Activated CD4-positive, alpha-beta T cell treated with anti-CD3 and anti-CD28 coated beads, Interleukin-2, amount 50 U/mL, for 16 hours (primary cell): ENCODE measurements around the gene TFIP11.

Experiments
- DNase-seq: peaks from one replicate; pipeline ENCODE4 v3.0.0-alpha.2; 2020

The TFIP11 gene

GRCh38 chr22:26476705-26477340, 35.5 kb downstream of the TFIP11 start:
- DNase-seq: peak; percentile 66

GRCh38 chr22:26474682-26475081, 37.6 kb downstream of the TFIP11 start:
- DNase-seq: no peak

DNA sequence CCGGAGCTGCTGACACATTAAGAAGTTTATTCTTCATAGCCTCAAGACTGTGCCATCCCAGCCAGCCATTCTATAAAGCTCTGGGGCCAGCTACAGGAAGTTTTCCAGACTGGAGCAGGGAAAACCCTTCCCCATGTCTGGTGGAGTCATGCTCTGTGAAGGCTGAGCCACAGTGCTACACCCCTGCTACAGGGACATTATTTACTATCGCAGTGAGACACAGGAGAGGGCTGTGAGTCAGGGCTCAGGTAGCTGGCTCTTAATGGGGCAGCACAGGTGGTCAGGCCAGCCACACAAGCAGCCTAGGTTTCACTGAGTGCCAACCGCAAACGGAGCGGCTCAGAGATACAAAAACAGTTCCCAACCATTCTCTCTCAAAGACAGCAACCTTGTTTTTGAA, 40.8 kb downstream of the TFIP11 start:
- no peak for DNase-seq

- no peak for DNase-seq
Observed at GRCh38 chr22:26470807-26471206, 41.5 kb downstream of the TFIP11 start.

DNA sequence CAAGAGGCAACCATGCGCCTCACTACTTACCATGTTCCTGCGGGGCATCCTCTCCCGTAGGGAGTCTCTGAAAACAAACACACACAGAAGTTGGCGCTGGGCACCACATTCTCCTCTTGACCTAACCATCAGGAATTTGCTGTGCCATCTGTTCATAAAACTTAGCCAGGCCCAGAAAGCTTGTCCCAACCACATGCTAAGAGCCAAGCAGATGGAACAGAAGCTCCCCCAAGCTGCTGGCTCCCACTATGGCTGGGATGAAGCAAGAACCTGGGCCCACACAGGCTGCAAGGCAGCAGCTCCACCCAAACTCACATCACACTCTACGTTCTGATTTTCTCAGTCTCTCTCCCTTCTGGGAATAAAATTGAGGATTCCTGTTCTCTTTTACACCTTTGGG, 46.1 kb downstream of the TFIP11 start:
- DNase-seq: no peak

DNA sequence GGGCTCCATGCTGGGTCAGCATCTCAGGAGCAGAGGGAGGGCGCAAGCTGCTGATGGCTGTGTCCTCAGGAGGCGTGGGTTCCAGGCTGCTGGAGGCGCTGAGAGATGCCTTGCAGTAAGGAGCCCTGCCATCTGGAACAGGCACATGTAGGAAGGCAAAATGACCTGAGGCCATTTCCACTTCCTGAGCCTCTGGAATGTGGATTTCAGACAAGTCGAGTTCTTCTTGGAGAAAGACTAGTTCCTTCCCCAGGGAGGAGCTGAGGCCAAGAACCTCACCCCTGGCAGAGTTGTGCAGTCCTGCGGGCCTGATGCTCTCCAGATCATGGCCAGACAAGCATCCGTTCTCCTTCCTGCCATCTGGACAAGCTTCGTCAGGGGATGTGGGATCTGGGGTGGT, 48.0 kb downstream of the TFIP11 start:
- DNase-seq: no peak

DNA sequence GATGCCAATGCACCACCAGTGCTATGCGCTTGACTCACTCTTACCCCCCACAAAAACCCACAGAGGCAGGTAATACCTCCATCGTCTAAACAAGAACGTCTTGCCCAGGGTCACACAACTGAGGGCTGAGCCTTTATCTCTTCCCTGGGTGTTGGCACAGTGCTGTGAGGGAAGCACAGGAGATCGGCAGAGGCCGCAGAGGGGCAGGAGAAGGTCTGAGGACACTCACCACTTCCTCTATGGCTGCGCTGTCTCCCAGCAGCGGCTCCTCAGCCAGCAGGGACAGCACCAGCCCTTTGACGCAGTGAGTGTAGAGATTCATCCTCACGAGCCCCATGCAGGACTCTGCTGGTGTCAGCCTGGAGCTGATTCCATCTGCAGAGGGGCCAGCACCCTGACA, 48.6 kb downstream of the TFIP11 start:
- DNase-seq: no peak

DNA sequence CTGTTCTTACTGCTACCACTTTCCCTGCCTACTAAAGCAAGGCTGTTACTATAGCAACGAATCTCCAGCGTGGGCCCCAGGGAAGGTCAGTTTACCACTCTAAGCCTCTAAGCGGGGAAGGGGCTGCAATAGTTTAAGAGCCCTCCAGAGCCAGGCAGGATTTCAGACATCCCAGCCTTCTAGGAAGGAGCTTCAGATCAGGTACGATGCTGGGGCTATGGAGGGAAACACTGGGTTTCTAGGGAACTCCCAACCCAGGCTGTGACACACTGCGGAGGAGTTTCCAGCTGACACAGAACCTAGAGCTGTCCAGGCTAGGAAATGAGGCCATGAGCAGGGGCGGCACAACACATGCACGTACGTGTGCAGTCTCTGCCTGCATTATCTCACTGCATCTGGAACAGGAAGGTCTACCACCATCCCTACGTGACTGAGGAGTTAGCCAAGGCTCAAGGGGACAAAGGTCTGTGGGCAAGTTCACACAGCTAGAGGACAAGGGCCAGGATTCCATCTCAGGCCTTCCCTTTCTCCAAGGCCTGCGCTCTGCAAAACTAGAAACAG, 49.1 kb downstream of the TFIP11 start:
- no peak for DNase-seq

DNA sequence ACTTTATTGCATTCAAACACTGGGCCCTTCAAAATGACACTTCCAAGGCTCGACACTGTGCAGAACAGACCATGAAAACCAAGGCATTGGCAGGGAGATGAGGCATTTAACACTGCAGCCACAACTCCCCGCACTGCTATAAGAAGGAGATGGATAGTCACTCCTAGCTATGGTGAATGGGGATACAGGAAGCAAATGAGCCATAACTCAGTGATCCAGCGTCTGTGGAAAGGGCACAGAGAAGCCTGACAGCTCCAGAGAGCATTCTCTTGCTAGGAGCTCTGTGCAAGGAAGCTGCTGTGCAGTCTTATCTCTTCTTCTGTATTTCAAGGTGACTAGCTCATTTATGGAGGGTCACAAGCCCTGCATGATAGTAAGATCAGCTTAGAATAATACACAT, 49.6 kb downstream of the TFIP11 start:
- no peak for DNase-seq

GRCh38 chr22:26462051-26462450, 50.2 kb downstream of the TFIP11 start:
- no peak for DNase-seq

DNA sequence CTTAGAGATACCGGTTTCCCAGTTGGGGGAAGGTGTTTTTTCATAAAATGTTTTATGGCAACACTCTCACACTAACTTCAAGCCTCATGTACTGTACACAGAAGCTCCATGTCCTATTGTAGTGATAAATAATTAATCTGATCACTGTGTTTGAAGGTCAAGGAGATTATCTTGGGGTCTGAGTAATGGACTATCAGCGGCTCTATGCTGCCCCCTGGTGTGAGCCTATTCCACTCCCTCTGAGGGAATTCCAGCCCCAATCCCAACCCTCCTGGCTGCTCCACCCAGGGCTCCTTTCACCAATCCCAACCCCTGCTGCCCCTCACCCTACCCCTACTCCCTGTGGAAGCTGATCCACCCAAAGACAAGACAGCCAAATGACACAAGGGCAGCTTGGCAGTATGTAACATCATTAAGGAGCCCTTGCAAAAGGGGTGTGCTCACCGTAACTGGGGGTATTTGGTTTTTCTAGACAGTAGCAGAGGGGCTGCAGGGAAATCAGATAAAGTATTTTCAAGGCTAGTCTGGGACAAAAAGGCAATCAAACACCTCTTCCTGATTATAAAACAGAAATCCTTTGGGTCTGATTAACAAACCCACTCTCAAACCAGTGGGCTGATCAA, 51.0 kb downstream of the TFIP11 start:
- DNase-seq: no peak

GRCh38 chr22:26460202-26460601, 52.1 kb downstream of the TFIP11 start:
- no peak for DNase-seq

DNA sequence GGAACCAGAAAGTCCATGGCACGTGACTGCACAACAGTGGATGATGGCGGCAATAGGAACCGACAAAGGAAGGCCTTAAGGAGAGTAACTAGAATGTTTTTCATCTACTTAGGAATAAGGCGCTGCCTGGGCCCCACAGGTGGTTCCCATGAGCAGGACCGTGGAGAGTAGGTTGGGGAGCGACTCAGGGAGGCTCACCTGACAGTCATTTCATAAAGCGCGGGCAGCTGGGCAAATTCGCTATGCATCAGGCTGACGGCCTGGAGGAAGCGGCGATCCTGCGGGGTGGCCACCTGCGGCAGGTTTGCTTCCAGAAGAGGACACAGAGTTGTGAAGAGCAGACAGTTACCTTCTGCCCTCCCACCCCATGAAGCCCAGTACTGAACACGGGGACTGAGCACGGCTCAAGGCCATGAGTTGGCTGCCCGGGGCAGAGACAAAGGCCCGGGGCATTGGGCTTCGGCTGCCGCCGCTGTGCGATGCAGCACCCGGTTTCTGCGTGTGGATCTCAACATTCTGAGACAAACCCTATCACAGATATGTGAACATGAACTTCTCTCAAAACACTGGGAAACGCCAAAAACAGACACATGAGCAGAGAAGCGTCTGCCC, 54.5 kb downstream of the TFIP11 start:
- no peak for DNase-seq

- DNase-seq: no peak
Observed at GRCh38 chr22:26453812-26454500, 58.3 kb downstream of the TFIP11 start.

GRCh38 chr22:26453216-26453615, 59.1 kb downstream of the TFIP11 start:
- no peak for DNase-seq

DNA sequence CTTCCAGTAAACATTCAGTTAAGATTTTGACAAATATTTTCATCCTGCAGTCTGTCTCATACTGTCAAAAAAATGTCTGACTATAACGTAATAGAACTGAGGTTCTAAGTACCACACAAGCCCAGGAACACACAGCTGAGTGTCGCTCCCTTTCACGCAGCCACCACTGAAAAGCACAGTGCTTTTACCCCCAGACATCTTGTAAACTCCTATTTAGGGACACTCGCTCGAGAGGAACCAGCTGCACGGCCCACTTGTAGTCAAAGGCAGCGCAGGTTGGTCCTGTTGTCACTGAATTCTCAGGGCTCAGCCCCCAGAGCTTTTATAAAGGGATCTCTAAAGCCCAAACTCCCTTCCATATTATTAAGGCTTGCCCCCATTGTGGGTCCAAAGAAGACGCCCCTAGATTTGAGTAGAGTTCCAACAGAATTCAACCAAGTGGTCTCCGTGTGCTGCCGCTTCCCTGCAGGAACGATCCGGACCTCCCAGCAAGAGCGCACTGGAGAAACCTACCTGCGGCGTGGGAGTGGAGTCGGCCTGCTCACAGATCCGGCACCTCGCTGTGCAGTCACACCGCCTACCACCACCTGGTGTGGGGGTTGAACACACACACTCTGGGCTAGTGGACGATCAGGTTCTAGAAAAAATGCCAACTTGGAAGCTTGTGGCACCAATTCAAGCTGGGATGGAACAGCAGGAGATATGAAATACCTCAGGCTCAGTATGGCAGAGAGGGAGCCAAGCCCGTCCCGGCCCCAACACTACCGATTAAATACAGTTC, 59.8 kb downstream of the TFIP11 start:
- DNase-seq: no peak

DNA sequence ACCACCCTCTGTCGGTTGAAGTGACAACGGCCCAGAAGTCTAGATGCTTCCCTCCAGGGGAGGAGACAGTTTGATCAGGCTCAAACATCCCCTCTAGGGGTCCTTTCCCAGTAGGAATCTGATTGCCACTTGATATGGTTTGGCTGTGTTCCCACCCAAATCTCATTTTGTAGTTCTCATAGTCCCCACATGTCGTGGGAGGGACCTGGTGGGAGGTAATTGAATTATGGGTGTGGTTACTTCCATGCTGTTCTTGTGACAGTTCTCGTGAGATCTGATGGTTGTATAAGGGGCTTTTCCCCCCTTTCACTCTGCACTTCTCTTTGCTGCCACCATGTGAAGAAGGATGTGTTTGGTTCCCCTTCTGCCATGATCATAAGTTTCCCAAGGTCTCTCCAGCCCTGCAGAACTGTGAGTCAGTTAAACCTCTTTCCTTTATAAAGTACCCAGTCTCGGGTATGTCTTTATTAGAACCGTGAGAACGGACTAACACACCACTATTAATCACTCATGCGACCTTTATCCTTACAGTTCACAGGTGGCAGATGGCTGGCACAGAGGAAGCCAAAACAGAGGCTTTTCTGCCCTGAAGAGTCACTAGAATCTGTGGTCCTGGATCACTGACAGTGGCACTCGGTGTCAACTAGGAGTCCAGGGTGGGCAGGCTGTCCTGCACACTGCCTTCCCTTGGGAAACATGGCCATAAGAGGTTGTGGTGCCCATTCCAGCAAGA, 61.7 kb downstream of the TFIP11 start:
- no peak for DNase-seq

DNA sequence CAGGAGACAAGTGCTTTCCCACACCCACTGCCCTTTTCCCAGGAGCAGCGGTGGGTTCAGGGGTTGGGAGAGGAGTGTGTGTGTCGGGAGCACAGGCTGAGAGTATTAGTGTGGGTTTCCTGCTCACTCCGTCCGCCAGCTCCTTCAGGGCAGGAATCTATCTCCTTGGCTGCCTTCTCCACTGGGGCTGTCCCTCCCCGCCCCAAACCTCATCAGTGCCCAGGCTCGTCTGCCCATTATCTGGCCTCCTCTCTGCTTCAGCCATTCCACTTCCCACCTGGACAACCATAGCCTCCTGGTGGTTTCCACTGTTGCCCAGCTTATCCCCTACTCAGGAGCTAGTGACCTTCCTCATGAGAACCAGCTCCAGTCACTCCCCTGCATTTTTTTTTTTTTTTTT, 63.3 kb downstream of the TFIP11 start:
- DNase-seq: no peak

DNA sequence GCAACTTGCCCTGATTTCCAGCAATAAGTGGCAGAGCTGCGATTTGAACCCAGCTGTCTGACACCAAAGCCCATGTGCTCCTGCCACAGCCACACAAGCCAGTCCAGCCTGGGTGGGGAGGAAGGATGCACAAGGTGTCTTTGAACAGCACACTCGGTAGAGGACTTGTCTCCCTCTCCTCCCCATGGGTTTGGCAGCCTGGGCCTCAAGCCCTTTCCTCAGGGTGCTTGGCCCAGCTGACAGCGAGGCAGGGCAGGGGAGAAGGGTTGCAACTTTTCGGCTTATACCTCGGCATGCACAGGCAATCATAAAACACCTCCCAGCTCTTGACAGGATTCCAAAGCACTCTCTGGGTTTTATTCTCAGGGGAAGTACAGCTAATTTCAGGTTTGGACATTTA, 63.9 kb downstream of the TFIP11 start:
- DNase-seq: no peak

GRCh38 chr22:26447584-26448329, 64.5 kb downstream of the TFIP11 start:
- no peak for DNase-seq

DNA sequence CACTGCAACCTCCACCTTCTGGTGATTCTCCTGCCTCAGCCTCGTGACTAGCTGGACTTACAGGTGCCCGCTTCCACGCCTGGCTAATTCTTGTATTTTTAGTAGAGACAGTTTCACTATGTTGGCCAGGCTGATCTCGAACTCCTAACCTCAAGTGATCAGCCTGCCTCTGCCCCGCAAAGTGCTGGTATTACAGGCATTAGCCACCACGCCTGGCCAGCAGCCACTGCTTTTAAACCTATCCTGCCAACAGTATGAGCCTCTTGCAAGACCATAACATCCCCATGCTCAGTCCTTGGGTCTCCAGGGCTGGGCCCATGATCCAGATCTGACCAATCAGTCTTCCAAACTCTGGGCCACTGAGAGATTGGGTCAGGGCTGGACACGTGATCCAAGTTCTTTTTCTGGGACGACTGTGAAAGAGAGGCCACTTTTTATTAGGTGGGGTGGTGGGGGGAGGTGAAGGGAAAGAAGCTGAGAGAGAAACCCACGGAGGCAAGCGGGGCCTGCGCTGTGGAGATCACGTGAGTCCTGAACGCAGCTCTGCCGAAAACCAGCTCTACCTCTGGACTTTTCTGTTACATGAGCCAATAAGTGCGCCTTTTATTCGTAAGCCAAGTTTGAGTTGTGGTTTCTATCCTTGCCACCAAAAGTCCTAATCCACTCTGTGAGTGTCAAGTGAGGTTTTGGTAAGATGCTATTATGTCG, 65.3 kb downstream of the TFIP11 start:
- DNase-seq: no peak
